AG09319 (cell line): Measurements from ENCODE around the gene IQGAP2.

Experiments used
- DNase-seq: peaks from one replicate; pipeline ENCODE4 v3.0.0-alpha.2; 2010; ENCODE audit warnings: low read depth; ENCODE audit errors: extremely low read depth
- TF ChIP-seq, protein P1 (sequence below): IDR thresholded peaks from 2 replicates; pipeline ENCODE4 v1.5.1; 2011; ENCODE audit warnings: low read depth, mild to moderate bottlenecking, inconsistent platforms, low read length, moderate library complexity

Gene IQGAP2

DNA sequence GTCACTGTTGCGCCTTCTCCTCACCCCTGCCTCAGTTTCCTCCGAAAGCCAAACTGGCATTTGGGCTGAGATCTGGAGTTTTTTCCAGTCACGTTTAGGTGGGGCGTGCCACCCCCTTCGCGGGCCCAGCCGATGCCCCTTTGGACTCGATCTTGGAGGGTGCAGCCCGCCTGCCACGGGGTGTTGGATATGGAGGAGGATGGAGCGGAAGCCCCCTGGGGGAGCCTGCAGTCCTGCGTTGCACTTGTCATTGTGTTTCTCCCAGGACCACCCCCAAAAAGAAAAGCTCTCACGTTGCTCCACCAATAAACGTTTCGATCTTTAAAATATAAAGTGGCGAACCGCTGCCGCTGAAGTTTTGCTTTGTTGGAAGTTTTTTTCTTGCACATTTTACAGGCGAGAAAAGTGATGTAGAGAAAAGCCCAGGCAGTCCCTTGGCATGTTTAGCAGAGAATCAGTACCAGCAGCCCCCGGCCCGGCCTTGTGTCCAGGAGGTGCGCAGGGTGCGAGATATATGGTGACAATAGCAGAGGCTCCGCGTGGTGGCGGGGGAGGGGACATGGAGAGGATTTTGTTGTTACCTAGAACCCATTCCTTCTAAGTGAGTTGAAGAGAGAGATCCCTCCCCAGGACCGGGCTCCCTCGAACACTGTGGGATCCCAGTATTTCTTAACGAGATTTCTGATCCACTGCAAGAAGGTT lies 313.5 kb downstream of the IQGAP2 start:
- no peak for DNase-seq
- TF ChIP-seq, protein P1, sequence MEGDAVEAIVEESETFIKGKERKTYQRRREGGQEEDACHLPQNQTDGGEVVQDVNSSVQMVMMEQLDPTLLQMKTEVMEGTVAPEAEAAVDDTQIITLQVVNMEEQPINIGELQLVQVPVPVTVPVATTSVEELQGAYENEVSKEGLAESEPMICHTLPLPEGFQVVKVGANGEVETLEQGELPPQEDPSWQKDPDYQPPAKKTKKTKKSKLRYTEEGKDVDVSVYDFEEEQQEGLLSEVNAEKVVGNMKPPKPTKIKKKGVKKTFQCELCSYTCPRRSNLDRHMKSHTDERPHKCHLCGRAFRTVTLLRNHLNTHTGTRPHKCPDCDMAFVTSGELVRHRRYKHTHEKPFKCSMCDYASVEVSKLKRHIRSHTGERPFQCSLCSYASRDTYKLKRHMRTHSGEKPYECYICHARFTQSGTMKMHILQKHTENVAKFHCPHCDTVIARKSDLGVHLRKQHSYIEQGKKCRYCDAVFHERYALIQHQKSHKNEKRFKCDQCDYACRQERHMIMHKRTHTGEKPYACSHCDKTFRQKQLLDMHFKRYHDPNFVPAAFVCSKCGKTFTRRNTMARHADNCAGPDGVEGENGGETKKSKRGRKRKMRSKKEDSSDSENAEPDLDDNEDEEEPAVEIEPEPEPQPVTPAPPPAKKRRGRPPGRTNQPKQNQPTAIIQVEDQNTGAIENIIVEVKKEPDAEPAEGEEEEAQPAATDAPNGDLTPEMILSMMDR = no peak

DNA sequence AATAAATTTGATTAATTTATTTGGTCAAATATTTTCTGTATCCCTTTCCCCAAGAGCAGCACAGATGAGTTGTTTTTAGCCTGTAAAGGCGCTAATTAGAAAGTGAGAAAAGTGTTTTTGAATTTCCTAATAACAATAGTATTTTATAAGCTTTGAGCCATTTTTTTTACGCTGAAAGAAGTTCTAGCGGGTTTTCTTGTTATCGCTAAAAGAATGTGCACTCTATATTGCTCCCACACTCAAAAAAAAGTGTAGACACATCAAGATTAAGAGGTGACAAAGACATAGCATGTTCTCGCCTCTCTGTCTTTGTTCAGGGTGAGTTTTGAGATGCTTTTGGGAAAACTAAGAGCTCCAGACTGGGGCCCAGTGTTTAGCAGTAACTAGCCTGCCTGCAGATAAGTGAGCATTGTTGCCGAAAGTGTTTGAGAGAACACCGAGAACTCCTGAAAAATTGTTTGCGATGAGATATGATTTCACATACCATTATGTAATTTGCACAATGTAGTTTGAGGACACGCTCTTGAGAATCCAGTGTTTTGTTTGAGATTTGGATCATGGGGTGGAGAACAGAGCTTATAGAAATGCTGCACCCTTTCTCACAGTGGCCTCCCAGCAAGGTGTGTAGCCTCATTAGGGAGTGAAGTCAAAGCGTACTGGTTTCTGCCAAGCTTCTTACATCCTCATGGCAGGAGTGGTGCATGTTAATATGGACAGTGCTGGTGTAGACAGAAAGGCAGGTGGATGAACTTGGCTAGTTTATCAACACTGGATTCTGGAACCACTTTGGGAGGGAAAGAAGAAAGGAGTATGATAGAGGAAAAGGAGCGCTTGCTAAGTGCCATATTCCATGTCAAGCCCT lies 314.4 kb downstream of the IQGAP2 start:
- TF ChIP-seq, protein P1 = no peak
- DNase-seq = no peak

DNA sequence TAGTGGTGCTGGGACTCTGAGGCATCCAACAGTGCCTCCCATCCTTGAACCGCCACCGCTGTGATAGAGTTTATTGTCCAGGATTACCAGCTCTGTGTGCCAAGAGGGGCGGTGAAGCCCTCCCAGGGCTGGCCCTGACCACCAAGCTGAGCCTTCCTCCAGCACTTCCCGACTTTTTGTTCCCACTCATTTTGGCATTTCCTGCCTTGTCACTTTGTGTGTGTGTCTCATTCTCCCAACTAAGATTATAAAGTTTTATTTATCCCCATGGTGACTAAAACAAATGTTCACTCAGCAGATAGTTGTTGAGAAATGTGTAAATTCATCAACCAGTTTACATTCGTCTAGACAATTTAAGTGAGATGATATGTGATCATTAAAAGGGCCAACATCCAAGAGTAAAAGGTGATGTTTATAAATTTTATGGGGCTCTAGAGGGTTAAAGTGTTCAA lies 315.3 kb downstream of the IQGAP2 start:
- TF ChIP-seq, protein P1 = no peak
- DNase-seq = no peak

DNA sequence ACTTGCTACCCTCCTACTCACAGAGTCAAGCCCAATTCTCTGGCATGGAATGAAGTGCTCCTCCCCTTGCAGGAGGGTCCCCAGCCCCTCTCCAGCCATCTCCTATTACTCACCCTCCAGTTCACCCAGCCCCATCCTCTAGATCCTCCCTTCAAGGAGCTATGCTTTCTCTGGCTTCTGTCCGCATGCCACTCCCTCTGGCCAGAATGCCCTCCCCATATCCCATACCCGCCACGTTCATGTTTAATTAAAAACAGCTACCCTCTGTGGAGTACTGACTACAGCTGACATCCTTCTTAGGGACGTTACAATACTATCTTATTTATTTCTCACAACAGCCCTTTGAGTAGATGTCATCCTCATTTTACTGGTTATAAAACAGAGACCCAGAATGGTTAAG lies 315.8 kb downstream of the IQGAP2 start:
- no peak for DNase-seq
- TF ChIP-seq, protein P1 = no peak

DNA sequence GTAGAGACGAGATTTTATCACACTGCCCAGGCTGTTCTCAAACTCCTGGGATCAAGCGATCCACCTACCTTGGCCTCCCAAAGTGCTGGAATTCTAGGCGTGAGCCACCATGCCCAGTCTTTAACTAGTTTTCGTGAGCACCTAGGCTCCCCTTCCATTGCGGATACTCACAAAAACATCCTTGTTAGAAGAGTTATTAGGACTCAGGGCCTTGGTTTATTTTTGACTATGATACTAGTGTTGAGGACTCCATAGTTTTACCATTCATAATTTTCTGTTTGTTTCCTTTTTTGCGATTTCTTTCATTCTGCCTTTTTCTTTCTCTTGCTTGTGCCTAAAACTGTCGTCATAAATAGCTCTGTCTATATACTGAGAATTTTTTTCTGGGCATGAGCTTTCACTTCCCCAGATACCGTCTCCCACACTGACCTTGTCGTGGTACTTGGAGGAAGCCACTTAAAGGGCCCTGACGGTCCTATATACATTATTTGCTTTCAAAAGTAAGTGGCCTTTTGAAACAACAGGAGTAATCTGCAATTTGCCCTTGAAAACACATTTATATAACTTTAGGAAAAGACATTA lies 318.0 kb downstream of the IQGAP2 start:
- no peak for DNase-seq
- TF ChIP-seq, protein P1 = no peak

DNA sequence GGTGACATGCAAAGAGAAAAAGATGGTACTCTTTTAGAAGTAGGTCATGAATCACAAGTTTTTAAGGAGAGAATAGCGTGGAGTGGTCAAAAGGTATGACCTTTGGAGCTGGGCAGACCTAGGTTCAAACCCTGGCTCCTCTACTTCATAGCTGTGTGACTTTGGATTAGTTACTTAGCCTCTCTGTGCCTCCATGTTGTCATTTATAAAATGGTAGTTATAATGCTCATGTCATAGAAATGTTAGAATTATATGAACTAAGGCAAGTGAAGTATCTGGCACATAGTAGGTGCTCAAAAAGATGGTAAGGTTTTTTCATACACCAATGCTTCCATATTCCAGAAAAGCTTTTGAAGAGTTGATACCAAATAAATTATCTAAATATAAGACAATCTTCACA lies 320.2 kb downstream of the IQGAP2 start:
- TF ChIP-seq, protein P1 = no peak
- DNase-seq = no peak

DNA sequence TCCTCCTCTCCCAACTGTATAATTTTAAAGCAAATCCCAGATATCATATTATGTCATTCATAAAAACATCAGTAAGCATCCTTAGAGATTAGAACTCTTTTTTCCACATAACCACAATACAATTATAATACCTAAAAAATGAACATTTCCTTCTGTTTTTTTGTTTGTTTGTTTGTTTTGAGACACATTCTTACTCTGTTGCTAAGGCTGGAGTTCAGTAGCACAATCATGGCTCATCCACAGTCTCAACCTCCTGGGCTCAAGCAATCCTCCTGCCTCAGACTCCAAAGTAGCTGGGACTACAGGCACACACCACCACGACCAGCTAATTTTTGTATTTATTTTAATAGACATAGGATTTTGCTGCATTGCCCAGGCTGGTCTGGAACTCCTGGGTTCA lies 320.8 kb downstream of the IQGAP2 start:
- no peak for DNase-seq
- TF ChIP-seq, protein P1 = no peak
